ENCODE measurements around the gene MTCH1. TPM values are rescaled to one million over a fixed set of nuclear protein-coding genes. Genes with fewer than 3 reads are reported as not detected.

Gene MTCH1
- total RNA-seq, 1 experiment from 2014 or later = 161 TPM

GRCh38 chr6:36933519-36933918, 52.5 kb downstream of the MTCH1 start:
- no peak overlapping the region for H2AFZ ChIP-seq (ENCODE audit: low read depth, low read length, poor library complexity, severe bottlenecking)
- peaks cover 3 to 9% of the 10 kb centered on the region in 2 experiments; a peak in 3 of 4 replicates for H3K4me1 ChIP-seq (ENCODE audit: control insufficient read depth in 1 of 2, insufficient read depth in 2 of 2, low read length in 2 of 2)
- H3K36me3 ChIP-seq (ENCODE audit: control insufficient read depth in 1 of 2, insufficient read depth in 2 of 2, low read length in 2 of 2) = no peaks in the 10 kb centered on the region
- no peak overlapping the region for H3K9ac ChIP-seq (ENCODE audit: low read length)
- DNase-seq (ENCODE audit: low read depth, low spot score) (no peak), ATAC-seq (no peak)
- no peak overlapping the region for H3K4me2 ChIP-seq (ENCODE audit: low read length)
- H3K4me3 ChIP-seq (replicated peaks in 1 of 2; ENCODE audit: low read depth in 1 of 2, low read length in 2 of 2) = no peak overlapping the region
- ChIA-PET RAD21 (ENCODE audit: low non-redundant PET in 1 of 2, low total read pairs in 2 of 2, uncharacterized antibody in 2 of 2, unreplicated experiment in 2 of 2) (no interaction called here), POLR2A (no interaction called here), CTCF (no interaction called here)
- TF ChIP-seq POLR2AphosphoS5 (IDR thresholded peaks at IDR 0.05; ENCODE audit: low read depth, low read length) (no peak), RAD21 (IDR thresholded peaks at IDR 0.05; ENCODE audit: low read depth) (no peak), EGR1 (IDR thresholded peaks at IDR 0.05; ENCODE audit: low read depth) (no peak), SRF (IDR thresholded peaks at IDR 0.05; ENCODE audit: low read depth) (no peak), CEBPB (IDR thresholded peaks at IDR 0.05; ENCODE audit: low read depth) (no peak), CTCF (IDR thresholded peaks at IDR 0.05 in 2 of 3, conservative IDR thresholded peaks at IDR 0.05 in 1 of 3; ENCODE audit: borderline replicate concordance in 1 of 3, insufficient read depth in 1 of 3, low read depth in 2 of 3, low read length in 2 of 3) (no peak), EZH2 (IDR thresholded peaks at IDR 0.05) (no peak), EZH2phosphoT487 (IDR thresholded peaks at IDR 0.05; ENCODE audit: borderline replicate concordance) (no peak), FOSL1 (IDR thresholded peaks at IDR 0.05; ENCODE audit: low read depth) (no peak), TCF7L2 (IDR thresholded peaks at IDR 0.05; ENCODE audit: borderline replicate concordance, extremely low read depth, insufficient read depth, insufficient read length) (no peak), ZFX (IDR thresholded peaks at IDR 0.05) (no peak), ATF3 (IDR thresholded peaks at IDR 0.05) (no peak), ZBTB33 (IDR thresholded peaks at IDR 0.05; ENCODE audit: extremely low read depth, insufficient replicate concordance, low read length) (no peak), REST (IDR thresholded peaks at IDR 0.05; ENCODE audit: low read depth) (no peak), ZNF274 (IDR thresholded peaks at IDR 0.05; ENCODE audit: low read depth, low read length) (no peak), JUND (IDR thresholded peaks at IDR 0.05) (no peak)
- no TSS peak for BruUV-seq (replicated peaks)
- H3K9me3 ChIP-seq (ENCODE audit: control insufficient read depth in 1 of 2, insufficient read depth in 1 of 2, low read depth in 1 of 2, low read length in 2 of 2) = no peaks in the 10 kb centered on the region
- intact Hi-C loops (cut with micrococcal nuclease) = no loop called here
- no peak overlapping the region for H3K27ac ChIP-seq (ENCODE audit: low read depth, low read length)
- H3K27me3 ChIP-seq (ENCODE audit: insufficient read depth, low read length) = no peaks in the 10 kb centered on the region
- H3K9me2 ChIP-seq (ENCODE audit: insufficient read depth) = no peaks in the 10 kb centered on the region
- H4K20me1 ChIP-seq (ENCODE audit: insufficient read depth) = no peaks in the 10 kb centered on the region
- no peaks in the 10 kb centered on the region for H3K79me2 ChIP-seq (ENCODE audit: insufficient read depth, low read length)

Measured in HCT116 (cell line).